NCI-H1930 (cell line): Measurements from ENCODE around the gene TP53AIP1.
"Not testable (repeated sequence)": the region's sequence is repeated elsewhere in the genome, so short reads cannot be mapped to it uniquely, and the experiment has no call there.

Experiments
- DNase-seq, 2 experiments: peaks; one replicate each; lab custom pipeline; 2025; lab: John Stamatoyannopoulos, UW

Gene TP53AIP1

DNA sequence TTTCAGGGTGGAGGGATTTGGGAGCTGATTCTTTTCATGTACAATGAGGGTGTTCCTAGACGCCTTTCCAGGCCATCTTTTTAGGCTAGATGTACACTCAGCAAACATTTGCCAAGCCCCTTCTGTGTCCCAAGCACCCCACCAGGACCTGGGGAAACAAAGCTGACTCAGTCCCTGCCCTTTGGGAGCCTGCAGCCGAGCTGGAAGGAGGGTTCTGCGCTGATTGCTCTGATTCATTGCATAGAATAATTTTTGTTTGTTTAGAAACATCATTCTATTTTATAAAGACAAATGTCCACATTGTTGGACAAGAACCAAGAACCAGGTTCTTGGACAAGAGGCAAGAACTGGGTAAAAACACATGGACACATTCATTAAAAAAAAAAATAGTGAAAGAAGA lies 16.7 kb downstream of the TP53AIP1 start:
- DNase-seq, result no peak

DNA sequence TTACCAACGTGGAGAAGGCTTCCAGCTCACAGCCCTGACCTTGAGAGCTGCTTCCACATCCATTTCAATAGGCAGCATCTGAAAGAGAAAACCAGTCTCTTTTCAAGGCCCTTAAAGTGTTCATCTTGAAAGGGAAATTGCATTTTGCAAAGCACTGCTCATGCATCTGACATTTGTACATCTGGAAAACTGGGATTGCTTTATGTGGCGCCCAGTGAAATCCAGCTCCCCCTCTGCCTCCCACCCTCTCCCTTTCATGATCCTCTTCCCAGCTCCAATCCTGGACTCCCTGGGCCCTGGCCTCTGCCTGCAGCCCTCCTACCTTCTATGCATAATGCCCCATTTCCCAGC lies 17.4 kb downstream of the TP53AIP1 start:
- DNase-seq, result no peak

DNA sequence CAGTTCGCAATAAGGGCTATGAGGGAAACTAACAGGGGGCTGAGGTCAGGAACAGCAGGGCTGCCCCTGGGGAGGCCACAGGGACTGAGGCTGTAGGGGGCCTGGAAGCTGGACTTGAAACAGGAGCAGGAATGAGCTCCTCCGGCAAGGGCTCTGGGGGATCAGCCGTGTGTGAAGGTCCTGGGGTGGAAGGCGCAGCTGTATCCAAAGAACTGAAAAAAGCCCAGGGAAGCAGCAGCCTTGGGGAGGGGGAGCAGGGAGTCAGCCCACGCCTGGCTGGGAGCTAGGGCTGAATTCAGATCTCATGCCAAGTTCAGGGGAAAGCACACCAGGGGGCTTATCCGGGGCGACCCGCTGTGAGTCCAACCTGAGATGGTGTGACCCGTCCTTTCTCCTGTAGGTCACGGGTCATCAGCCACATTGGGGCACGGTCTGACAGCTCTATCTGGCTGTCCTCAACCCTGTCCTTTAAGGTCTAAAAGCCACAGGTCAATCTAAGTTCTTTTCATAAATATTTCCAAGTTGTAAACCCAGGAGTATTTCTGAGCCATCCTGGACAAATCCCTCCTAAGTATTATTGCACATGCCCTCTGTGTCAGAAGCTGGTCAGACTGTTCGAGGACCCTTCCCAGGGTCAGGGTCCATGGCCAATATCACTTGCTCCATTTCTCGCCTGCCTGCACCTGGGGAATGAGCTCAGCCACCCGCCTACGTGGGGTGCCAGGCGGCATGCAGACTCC lies 18.0 kb downstream of the TP53AIP1 start:
- no peak for DNase-seq

DNA sequence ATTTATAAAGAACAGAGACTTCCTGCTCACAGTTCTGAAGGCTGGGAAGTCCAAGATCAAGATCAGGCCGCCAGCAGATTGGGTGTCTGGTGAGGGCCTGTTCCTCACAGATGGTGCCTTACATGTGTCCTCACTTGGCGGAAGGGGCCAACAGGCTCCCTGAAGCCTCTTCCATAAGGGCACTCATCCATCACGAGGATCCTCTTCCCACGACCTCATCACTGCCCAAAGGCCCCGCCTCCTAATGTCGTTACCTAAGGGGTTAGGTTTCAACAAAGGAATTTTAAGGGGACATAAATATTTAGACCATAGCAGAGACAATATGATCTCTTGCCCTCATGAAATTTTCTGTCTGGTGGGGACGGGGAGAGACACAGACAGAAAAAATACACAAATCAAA lies 18.6 kb downstream of the TP53AIP1 start:
- no peak for DNase-seq

DNA sequence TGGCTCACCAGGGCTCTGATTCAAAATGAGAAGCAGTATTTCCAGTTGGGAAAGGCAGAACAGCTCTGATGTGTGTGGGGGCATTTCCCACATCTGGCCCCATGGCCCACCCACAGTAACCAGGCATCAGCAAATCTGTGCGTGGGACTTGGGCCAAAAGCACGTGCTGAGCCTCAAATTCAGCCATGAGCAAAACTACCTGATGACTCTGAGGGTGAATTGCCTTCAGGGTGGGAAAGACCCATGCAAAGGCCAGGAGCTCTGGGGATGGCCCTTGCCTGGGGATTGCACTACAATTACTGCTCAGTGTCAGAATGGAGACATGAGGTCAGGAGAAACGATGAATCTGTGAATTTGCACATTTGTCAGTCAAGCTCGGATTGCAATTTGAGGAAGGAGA lies 20.9 kb downstream of the TP53AIP1 start:
- no peak for DNase-seq

DNA sequence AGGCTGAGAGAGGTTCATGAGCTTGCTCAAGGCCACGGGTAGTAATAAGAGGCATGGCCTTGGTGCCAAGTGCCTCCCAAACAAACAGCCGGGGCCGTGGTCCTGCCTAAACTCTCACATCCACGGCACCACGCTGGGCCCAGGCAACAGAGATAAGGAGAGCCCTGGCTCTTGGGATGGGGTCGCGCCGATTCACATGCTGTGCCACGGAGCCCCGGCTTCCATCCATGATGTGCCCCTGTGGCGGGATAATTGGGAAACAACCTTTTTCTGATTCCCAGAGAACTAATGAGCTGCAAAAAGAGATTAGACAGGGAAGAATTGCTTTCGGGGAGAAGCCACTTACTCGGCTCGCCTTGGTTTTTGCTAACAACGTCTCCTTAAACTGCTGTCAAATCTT lies 22.0 kb downstream of the TP53AIP1 start:
- no peak for DNase-seq

DNA sequence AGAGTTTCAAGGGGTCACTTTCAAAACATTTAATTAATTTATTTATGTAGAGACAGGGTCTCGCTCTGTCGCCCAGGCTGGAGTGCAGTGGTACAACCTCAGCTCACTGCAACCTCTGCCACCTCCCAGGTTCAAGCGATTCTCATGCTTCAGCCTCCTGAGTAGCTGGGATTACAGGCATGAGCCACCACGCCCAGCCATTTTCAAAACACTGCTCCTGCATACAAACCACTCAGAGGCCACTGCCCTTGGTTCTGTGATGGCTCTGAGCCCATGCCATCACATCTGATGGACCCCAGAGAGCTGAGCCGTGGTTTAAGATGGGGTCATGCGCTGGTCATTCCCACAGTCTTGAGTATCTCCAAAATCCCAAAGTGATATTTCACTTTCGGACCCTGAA lies 23.0 kb downstream of the TP53AIP1 start:
- DNase-seq, result not testable (repeated sequence)

DNA sequence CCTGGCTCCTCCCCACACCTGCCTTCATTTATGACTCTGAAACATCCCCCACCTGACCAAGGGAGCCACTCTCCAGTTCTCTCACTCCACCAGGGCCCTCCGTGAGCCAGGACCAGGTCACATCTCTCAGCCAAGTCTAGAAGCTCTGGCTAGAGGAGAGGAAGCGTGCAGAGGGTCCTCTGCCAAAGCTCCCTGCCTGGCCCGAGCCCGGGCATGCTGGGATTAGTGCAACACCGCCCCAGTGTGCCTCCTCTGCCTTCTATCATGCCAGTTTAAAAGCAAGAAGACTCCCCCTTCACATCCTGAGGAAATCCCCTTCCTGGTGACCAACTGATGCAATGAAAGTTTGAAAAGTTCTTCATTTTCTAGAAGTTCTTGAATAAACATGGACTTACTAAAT lies 23.5 kb downstream of the TP53AIP1 start:
- no peak for DNase-seq

DNA sequence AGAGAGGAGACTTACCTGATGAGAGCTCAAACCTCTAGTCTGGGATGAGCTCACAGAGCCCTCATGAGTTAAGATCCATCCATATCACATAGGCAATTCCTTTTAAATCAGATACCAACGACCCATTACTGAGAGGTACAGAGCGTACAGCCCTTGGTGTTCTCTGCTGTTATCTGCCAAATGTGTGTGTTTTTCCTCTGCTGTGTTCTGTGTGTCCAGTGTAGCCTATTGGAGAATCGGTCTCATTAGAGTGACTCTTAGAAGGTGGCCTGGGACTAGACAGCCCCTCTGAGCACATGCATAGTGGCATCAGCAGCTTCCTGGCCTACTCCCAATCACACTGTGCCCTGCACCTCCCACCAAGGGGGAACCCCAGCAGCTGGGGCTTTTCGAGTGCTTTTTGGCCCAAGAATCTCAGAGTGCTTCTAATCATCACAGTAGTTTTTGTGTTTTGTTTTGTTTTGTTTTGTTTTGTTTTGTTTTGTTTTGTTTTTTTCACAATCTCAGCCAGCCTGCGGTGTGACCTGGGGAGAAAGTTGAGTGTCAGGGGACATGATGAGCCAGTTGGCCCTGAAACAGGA lies 25.4 kb downstream of the TP53AIP1 start:
- no peak for DNase-seq

DNA sequence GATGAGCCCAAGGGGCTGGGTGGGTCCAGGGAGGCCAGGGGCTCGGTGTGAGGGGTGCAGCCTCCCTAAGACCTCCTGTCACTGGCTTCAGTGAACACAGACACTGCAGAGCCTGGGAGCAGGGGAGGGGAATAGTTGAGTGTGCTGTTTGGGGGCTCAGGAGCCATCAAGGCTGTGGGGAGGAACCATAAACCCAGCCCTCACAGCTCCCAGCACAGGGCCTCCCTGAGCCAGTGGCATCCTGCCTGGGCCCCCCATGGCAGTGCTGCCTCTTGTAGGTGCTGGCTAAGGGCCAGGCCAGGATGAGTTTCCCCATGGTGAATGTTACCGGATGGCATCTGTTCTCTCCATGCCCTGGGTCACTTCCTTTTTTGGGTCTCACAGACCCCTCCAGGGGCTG lies 26.0 kb downstream of the TP53AIP1 start:
- DNase-seq, result no peak

DNA sequence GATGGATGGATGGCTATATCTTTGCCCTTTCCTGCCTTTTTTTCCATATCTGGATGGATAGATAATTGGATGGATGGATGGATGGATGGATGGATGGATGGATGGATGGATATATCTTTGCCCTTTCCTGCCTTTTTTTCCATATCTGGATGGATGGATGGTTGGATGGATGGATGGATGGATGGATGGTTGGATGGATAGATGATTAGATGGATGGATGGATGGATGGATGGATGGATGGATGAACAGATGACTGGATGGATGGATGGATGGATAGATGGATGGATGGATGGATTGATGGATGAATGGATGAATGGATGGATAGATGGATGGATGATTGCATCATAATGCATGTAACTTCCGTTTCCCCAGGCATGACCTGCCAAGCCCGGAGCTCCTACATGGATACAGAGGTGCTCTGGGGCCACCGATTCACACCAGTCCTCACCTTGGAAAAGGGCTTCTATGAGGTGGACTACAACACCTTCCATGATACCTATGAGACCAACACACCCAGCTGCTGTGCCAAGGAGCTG lies 26.6 kb downstream of the TP53AIP1 start:
- DNase-seq, result no peak

DNA sequence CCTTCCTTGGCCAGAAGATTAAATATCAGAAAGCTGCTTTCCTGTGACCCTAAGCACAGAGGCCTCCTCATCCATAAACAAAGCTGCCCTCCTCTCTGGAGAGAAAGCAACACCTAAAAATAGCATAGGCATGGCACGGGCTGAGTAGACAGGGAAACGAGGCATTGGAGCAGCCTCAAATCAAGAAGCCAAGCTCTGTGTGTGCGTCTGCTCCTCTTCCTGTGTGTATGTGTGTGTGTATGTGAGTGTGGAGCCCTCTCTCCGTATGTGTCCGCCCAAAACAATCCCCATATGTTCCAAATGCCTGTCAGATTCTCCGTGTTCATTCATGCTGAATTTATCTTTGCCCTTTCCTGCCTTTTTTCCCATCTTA lies 27.5 kb downstream of the TP53AIP1 start:
- no peak for DNase-seq

DNA sequence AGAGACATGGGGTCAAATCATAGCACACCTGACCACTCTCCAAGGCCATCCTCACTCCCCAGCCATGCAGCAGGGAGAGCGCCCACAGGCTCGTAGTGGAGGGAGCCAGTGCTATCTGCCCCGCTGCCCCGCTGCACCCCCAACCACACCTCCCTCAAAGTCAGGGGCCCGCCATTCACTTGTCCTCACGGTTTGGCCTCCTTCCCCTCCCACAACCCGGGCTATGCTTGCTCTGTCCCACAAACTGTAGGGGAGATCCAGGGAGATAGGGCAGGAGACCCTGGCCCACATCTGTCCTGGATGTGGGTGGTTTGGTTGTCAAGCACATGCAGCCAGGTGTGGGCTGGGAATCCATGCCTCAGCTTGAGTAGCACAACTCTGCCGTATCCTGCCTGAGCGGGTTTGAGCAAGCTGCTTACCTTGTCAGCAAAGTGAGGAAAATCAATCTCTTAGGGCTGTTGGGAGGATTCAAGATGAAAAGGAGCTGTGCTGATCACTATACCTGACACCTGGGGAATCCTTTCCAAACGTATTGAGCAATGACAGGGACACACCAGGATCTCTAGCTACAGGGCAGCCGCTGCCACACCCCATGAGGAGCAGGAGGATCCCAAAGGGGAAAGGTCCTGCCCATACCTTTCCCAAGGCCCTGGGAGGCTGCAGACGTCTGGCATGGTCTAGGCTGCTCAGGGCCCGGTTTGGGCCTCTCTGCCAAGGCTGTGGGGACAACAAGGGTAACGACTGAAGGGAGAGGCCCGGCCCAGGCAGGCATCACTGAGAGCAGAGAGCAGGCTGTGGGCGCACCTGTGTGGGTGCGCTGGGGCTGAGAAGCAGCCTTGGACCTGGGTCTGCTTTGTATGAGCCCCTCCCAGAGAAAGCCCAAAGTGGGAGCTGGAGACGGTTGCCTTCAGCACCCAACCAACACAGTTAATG lies 28.2 kb downstream of the TP53AIP1 start:
- no peak for DNase-seq

DNA sequence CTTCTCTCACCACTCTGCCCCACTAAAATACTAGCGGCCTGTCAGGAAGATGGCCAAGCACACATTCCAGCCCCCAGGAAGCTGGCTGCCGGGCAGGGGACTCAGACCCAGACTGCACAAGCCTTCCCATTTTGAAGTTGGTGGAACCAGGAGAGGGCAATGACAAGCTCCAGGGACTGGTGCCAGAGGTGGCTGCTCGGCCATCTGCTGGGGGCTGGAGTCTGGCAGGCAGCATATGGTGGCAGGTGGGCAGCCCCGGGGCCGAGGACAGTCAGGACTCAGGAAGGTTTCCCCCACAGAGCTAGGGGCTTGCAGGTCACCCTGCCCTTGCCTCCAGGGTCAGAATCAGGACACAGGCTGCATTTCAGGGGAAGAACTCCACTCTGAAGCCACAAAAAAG lies 28.9 kb downstream of the TP53AIP1 start:
- DNase-seq, result no peak

DNA sequence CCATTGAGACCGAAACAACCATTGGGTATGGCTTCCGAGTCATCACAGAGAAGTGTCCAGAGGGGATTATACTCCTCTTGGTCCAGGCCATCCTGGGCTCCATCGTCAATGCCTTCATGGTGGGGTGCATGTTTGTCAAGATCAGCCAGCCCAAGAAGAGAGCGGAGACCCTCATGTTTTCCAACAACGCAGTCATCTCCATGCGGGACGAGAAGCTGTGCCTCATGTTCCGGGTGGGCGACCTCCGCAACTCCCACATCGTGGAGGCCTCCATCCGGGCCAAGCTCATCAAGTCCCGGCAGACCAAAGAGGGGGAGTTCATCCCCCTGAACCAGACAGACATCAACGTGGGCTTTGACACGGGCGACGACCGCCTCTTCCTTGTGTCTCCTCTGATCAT lies 31.0 kb downstream of the TP53AIP1 start:
- DNase-seq, result no peak

DNA sequence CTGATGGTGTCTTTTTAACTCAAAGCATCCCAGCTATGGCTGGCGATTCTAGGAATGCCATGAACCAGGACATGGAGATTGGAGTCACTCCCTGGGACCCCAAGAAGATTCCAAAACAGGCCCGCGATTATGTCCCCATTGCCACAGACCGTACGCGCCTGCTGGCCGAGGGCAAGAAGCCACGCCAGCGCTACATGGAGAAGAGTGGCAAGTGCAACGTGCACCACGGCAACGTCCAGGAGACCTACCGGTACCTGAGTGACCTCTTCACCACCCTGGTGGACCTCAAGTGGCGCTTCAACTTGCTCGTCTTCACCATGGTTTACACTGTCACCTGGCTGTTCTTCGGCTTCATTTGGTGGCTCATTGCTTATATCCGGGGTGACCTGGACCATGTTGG lies 31.4 kb downstream of the TP53AIP1 start:
- DNase-seq, result no peak

DNA sequence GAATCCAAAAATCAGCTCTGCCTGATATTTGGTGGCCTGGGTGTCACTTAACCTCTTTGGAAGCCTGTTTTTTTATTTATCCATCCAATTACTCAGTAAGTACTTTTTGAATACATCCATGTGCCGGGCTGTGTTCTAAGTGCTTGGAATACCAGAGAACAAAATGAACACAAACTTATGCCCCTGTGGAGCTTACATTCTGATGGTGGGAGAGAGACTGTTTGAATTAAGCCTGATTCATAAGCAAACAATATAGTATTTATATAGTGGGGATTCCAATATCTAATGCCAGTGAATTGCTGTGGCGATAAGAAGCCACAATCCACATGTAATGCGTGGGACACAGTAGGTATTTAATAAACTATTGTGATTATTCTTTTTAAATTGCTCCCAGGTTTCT lies 32.1 kb downstream of the TP53AIP1 start:
- DNase-seq, result no peak

DNA sequence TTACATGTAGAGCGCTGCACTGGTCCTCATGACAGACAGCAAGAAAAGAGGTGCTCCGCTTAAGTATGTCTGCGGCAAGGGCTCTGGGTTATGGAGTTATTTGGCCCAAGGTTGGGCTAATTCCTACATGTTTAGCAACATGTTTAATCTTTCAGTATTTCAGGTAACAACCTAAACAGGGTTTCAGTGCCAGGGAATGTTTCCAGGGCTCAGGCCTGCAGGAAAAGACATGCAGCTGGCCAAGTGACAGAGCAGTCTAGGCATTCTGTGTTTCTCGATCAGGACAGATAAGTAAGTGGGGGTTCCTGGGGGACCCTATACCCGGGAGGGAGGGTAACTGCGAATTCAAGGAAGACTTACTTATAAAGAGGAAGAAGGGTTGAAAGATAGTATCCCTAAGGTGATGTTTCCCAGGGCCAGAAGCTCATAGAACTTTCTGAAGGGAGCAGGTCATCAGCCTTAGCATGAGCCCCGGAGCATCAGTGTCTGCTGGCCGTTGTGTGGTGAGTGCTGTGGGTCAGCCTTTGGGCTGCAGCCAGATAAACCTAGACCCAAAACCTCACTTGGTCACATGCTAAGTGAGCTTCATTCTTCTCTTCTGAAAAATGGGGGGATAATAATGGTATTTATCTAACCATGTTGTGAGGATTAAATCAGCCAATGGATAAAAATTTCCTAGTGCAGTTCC lies 33.1 kb downstream of the TP53AIP1 start:
- DNase-seq, result no peak

DNA sequence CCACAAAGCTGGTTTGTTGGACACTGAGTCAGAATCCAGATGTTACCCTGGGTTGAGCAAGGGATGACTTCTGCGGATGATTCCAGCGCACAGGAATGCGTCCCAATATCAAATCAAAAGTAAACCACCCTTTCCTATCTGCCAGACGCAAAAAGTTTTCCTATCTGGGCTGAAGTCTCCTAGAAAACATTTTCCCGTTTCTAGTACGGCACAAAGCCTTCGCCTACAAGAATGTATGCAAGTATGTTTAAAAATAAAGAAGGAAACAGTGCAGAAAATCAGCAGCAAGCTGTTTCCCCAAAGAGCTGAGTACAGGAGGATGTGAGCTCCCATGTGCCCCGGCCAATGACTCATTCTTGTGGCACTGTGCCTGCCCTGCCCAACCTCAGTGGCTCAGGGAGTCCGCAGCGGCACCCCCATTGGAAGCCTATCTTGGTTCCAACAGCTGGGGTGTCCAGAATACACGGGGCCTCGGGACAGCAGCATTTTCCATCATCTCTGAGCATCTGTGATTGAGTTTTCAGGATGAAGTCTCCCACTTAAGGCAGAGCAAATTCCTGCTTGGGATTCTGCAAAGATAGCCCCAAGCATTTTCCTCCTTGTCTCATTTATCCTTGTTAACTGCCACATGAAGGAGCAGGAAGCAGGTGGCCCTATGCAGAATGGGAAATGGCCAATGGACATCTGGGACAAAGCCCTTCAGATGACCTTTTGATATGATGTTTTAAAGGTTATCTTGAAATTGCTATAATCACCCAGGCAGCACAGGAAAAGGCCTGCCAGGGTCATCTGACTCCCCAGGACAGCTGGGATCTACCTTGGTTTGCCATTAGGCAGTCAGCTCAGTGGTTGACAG lies 34.1 kb downstream of the TP53AIP1 start:
- DNase-seq, result no peak

DNA sequence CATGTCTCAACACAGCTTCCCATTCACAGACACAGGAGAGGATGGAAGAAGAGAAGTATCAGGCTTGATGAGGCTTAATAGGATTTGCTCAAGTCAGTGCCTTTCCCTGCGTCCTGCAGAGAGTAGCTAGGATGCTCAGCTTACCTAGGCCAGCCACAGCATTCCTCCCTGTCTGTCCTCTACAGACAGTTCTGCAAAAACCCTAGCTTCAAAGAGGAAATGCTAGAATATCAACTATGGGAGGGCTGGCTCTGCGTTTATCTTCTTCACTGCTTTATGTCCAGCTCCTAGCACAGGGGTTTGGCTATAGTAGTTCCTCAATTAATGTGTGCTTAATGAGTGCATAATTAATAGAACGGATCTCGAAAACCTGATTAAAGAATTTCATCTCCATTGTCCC lies 35.1 kb downstream of the TP53AIP1 start:
- DNase-seq, result no peak
